HG03460 (cell line): Measurements from ENCODE around the gene MTFP1.
"Not testable (repeated sequence)": the region's sequence is repeated elsewhere in the genome, so short reads cannot be mapped to it uniquely, and the experiment has no call there.

ENCODE experiments used
- ATAC-seq: cut with Tn5 transposase; IDR thresholded peaks from one replicate; pipeline ENCODE4 v1.9.1; 2021; ENCODE audit not compliant: unreplicated experiment

MTFP1 gene

DNA sequence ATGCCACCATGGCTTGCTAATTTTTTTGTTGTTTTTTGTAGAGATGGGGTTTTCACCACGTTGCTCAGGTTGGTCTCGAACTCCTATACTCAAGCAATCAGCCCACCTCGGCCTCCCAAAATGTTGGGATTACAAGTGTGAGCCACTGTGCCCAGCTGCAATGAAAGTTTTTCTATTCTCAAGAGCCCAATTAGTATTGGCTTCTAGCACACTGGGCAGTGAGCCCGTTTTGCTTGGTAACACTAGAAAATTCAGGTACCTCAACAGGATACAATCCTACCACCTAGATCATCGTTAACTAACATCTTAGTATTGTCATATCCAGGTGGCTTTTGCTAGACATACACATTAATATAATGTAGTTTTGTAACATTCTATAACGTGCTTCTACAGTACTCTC is 27.3 kb downstream of the MTFP1 start:
- ATAC-seq: no peak

GRCh38 chr22:30453731-30454510 is 28.4 kb downstream of the MTFP1 start:
- ATAC-seq: no peak

DNA sequence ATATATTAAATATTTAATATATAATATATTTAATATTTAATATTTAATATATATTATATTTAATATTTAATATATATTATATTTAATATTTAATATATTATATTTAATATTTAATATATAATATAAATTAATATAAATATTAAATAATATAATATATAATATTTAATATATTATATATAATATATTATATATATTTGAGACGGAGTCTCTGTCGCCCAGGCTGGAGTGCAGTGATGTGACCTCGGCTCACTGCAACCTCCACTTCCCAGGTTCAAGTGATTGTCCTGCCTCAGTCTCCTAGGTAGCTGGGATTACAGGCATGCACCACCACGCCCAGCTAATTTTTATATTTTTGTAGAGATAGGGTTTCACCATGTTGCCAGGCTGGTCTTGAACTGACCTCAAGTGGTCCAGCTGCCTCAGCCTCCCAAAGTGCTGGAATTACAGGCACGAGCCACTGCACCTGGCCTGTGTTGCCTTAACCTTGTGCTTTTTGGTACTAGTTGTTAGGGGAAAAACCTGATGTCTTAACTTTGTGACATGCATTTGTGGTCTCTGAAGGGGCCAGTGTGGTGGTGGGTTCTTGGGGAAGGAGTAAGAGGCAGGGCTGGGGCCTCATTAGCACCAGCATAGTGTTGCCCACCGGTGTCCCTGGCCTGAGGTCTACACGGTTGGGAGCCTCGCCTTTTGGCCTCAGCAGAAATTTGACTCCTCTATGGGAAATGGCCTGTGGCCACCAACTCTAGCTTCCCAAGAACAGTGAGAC is 29.7 kb downstream of the MTFP1 start:
- ATAC-seq: no peak

GRCh38 chr22:30457981-30458380 is 32.4 kb downstream of the MTFP1 start:
- no peak for ATAC-seq

DNA sequence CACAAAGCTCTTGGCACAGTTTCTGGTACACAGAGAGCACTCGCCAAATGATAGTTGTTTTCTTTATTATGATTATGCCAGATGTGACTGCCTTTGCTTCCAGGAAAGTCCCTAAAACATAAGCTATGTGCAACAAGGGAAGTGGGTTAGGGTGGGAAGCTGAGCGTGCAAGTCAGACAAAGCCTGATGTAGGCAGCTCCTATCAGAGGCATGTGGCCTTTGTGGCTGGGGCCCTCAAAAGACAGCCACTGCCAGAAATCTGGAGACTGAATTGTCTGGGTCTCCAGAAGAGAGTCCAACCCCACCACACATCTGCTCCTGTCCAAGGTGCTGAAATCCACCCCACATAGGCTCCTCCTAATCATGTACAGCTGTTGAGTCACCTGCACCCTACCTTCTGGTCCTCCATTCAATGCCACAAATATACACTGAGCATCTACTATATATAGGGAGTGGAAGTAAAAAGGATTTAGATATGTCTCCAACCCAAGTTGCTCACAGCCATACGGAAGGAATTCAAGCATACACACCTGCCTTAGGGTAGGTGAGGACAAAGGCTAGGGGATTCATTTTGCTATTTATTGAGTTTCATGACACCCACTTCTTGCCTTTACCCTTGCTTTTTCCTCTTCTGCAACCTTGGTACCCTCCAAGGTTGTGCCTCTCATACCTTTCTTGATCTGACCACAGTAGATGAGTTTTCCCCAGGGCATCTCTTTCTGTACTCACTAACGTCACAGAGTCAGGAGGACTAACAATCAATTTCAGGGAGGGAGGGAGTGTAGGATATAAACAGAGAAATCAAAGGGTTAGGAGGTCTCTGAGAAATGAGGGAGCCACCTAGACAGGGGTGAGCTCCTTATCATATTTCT is 33.8 kb downstream of the MTFP1 start:
- no peak for ATAC-seq

DNA sequence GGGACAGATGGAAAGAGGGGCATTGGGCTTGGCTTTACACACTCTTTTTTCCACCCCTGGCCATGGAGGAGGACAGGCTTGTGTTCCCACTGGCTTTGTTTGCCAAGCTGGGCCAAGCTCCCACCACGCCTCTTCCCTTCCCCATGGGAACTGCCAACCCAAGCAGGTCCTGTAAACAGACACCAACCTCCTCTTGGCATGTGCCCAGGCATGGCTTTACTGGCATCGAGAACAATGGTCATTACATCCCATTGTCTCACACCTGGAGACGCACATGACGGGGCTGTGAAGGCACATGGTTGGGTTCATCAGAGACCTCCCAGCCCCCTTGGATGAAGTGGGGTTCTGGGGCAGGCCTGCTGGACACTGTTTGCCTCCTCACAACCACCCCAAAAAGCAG is 34.6 kb downstream of the MTFP1 start:
- no peak for ATAC-seq

- not testable (repeated sequence) for ATAC-seq
These were observed 35.0 kb downstream of the MTFP1 start for GRCh38 chr22:30460555-30460954.

DNA sequence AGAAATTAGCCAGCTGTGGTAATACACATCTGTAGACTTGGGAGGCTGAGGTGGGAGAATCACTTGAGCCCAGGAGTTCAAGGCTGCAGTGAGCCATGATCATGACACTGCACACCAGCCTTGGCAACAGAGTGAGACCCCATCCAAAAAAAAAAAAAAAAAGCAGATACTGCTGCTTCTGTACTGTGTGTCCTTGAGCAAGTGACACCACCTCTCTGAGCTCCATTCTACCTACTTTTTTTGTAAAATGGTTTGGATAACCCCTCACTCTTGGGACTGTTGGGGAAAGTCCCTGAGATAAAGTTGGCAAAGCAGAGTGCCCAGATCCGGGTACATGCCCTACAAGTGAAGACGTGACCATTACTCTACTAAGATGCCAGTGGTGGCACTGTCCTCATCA is 43.6 kb downstream of the MTFP1 start:
- ATAC-seq: no peak

GRCh38 chr22:30470655-30471054 is 45.1 kb downstream of the MTFP1 start:
- ATAC-seq: no peak

- no peak for ATAC-seq
These were observed 46.2 kb downstream of the MTFP1 start, which contains the start of gene SEC14L3 for GRCh38 chr22:30471616-30472318. Gene SEC14L3 (minus strand): TSS chr22:30472017. CDS start chr22:30471958, 59 bp downstream.

GRCh38 chr22:30472994-30473720 is 47.6 kb downstream of the MTFP1 start:
- no peak for ATAC-seq

- ATAC-seq: no peak
These were observed 48.6 kb downstream of the MTFP1 start for GRCh38 chr22:30474121-30474520.

GRCh38 chr22:30474683-30475424 is 49.3 kb downstream of the MTFP1 start:
- no peak for ATAC-seq
